Inflammatory macrophage (primary cell): Measurements from ENCODE around the gene CACNA1C.

Experiments used
- DNase-seq, 2 donors: peaks; one replicate each; pipeline ENCODE4 v3.0.0-alpha.2; 2020 to 2022

Gene CACNA1C

DNA sequence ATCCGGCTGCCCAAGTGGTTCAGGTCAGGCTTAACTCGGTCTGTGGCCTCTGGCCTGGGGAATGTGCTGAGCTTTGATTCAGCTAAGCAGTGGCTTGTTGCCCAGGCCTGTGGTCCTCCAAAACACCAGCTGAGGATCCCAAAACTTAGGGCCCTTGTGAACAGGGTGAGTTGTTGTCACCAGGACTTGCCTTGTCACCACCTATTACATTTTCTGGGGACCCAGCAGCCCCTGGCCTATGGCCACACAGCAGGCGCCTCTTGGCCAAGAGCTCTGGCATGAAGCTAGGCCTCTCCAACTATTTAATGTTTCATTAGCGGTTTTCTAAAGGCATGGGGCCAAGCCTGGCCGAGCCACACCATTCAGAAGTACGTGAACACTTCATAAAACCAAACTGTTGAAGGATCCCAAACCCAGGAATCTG is 343.7 kb downstream of the CACNA1C start:
- no peak for DNase-seq

DNA sequence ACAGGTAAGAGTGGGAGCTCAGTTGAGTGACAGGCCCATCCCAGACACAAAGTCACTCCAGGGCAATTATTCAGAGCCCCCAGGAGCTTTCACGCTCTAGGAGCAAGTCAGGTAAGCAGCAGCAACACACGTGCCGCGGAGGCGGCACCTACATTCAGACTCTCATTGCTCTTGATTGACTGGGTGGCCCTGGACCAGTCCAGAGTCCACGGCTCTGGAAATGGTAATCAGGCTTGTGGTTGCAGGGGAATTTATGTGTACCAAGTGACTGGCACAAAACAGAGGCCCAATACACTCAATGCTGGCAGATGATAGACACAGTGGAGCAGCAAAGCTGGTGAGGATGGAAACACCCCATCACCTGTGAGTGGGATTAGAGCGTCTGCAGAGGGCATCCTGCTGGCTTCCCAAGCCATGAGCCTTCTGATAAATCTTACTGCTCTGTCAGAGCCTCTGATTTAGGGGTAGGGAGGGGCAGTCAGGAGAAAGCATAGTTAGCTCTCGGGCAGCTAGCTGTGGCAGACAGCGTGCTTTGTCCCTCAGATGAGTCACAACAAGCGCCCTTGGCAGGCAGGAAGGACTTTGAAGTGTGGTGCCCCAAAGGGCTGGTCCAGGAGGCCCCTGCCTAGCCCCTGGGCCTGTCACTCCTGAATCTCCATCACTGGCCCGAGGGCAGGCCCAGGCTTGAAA is 344.7 kb downstream of the CACNA1C start:
- DNase-seq = no peak

DNA sequence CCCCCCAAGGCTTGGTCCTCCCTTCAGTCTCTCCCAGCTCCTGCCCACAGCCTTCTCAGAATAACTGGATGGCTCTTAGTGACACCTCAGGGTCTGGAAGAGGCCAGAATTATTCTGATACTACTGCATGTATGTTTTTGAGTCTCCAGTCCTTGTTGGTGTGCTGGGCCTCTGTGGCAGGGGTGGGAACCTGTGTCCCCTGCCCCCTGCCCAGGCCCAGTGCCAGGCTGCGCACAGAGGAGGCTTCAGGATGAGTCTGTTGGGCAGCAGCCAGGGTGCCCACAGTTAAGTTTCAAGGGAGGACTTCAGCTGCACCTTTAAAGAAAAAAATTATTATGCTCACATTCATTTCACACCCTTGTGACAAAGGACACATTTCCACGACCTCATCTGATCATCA is 348.3 kb downstream of the CACNA1C start:
- no peak for DNase-seq

DNA sequence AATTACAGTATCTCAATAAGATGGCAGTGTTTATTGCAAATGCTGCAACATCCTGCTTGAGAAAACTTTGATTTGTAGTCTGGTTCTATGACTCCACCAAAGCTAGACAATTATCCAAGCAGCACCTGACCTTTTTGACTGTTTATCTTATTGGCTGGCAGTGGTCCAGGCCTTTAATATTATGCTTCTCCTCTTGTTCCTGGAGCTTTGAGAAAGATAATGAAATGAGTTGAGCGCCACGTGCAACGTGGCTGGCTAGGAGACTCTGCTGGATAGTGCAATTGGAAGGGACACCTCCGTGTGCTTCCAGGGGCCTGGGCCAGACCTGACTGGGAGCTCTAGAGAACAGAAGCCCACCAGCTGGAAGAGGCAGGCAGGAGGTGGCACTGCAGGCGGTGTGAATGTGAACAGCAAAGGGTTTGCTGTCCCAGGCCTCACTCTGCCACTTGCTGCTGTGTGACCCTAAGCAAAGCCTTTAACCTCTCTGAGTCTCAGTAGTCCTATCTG is 349.3 kb downstream of the CACNA1C start:
- DNase-seq = no peak

DNA sequence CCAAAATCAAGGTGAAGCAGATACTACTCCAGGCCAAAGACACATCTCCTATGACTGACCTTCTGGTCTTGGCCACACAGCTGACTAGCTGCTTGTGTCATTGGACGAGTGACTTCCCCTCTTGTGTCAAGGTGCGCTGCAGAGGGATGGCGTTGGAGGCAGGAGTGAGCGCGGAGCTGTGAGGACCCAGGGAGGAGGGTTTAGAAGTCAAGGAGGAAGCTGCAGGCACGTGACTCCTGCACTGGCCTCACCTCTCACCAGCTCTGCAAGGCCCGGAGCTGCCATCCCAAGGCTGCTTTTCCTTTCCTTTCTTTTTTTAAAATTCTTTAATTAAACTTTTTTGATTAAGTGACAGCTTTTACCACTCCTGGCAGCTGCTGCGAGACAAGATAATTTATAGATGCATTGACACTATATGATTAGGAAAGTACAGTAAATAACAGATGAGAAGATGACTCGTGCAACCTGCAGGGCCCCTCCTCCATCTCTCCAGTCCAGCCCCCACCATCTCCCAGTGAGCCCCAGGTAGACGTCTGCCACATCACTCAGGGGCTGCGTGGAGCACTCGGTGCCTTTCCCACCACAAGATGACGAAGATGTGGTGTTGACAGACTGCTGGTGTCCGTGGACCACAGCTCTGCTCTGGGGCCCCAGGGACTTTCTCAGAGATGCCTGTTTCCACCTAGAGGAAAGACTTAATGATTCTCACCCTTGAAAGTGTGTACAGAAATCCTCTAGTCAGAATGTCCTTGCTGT is 350.6 kb downstream of the CACNA1C start:
- DNase-seq = no peak

DNA sequence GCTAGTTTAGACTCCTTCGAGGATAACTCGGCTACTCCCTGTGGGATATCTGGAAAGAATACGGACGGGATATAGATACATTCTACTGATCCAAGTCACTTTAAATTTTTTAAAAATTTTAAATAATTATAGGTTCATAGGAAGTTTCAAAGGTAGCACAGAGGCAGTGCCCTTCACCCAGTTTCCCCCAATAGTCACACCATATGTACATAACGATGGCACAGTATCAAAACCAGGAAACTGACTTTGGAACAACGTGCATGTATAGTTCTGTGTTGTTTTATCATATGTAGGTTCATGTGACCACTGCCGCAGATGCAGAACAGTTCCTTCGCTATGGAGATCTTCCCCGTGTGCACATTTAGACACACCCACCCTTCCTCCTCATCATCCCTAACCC is 352.3 kb downstream of the CACNA1C start:
- no peak for DNase-seq

DNA sequence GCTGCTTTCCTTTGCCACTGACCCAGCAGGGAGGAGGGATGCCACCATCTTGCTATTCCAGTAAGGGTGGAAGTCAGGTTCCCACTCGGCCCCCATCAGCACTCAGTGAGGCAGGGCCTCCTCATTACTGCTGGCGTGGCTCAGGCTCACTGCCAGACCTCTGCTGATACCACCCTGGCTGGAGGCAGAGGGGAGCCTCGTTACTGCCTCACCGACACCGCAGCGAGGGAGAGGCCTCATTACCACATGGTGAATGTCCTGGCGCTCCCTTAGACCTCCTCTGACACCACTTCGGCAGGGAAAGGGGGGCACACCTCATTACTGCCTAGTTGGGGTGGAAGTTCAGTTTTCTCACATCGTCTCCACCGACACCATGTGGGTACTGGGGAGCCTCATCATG is 354.1 kb downstream of the CACNA1C start:
- no peak for DNase-seq

DNA sequence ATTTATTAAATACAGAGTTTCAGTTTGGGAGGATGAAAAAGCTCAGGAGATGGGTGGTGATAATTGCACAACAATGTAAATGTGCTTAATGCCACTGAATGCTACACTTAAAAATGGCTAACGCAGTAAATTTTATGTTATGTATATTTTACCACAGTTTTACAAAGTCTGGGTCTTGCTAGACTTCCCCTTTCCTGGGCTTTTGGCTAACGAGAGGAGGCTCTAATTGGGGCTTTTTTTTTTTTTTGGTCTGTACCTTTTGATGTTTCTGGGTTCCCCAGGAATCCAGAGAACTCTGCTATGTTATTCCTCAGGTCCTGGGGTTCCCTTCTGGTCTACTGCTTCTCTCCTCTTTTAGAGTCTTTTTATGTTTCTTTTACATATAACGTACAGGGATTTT is 355.5 kb downstream of the CACNA1C start:
- no peak for DNase-seq

DNA sequence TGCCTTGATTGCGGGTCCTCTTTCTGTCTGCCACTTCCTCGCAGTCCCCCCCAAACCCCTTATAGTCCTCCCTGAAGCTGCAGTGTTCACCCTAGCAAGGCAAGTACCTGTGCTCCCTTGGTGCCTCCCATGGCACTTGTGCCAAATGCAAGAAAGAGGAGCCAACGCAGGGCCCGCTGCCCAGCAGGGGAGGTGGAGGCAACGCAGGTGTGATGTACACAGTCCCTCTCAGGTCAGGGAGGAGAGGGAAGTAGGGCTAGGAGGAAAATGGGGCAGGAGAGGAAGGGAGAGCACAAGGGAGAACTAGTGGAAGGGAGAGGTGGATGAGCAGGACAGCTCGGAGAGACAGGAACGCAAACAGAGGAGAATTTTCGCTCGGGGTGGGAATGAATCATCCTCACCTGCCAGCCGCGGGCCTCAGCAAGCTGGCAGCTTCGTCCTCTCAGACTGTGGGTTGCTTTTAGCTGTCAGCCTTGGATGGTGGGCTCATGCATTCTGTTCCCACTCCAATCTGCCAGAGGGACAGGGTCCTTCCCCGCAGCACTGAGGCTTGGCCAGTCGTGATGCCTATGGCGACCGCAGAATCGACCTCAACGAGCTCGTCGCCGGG is 357.0 kb downstream of the CACNA1C start:
- DNase-seq = no peak

DNA sequence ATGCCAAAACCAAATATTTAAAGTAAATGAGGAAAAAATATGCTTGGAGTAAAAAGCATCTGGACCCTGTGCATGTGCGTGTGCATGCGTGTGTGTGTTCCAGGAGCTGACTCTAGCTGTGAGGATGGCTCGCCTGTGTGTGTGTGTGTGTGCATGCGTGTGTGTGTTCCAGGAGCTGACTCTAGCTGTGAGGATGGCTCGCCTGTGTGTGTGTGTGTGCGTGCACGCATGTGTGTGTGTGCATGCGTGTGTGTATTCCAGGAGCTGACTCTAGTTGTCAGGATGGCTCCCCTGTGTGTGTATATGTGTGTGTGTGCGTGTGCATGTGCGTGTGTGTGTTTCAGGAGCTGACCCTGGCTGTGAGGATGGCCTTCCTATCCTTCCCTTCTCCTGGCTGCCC is 357.7 kb downstream of the CACNA1C start:
- DNase-seq = no peak

DNA sequence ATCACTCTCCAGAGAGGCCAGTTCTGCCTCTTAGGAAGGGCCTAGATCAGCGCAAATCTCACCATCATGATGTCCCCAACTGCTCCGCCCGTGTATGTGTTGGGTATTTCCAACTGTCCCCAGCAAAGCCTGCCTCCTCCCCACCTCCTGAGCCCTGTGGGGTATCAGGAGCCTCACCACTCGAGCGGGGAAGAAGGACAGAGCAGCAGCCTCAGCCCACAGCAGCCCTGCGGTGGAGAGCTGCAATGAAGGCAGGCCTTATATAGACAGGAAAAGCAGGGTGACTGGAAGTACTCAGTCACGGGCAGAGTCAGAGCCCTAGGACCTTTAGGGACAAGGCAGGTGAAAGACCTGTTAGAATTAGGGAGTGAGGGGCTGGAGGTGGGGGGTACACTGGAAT is 358.2 kb downstream of the CACNA1C start:
- DNase-seq = no peak

DNA sequence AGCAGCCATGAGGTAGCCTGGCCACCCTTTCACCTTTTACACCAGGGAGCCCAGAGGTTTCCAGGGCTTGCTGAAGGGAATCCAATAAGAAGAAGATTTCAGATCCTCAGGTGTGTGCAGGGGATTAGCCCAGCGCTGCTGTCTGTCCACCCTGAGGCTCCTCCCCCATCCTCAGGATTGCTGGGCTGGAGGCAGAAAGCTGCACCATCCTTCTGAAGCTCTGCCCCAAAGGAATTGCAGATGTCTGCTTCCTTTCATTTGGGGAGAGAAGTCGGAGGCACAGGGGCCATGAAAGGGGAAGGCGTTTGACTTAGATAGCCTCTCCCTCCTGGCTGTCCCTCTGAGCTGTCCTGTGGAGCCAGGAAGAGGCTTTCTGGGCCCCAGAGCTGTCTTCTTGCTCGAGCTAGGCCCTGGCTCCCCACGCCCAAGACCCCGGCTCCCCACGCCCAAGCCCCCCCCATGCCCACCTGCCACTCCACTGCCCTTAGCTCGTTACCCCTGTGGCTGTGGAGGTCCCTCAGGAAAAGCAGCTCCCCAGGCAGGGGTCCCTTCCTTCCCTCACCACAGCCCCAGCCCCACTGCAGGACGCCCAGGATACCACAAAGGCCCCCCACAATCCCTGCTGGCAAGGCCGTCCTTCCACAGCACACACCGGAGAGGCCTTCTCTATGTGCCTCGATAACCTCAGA is 359.0 kb downstream of the CACNA1C start:
- no peak for DNase-seq

DNA sequence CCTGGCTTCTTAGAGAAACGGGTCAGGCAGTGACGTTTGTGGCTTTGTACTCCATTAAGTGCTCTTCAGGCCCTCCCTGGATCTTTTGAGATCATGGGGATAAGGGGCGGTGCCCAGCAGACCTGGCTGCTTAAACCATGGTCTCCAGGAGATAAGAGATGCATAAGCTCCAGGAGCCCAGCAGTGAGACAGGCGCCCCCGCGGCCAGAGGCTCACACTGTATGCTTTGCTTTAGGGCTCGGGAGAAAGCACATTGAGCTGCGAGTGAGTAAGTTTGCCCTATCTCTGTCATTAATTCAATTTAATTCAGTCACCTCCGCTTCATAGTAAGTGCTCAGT is 359.5 kb downstream of the CACNA1C start:
- DNase-seq = no peak

DNA sequence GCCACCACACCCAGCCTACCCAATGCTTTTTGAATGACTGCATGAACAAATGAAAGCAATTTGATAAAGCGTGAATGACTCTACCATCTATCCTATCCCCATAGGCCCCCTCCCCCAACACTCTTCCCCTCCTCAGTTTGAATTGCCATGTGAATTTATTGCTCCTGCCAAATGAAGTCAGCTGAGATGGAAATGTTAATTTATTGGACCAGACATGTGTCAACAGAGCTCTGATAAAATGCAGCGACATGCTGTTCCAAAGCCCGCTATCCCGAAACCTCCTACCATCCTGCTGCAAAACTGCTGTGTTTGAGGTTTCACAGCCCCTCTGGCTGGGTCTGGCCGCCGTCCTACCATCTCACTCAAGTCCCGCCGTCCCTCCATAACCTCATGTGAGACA is 360.5 kb downstream of the CACNA1C start:
- DNase-seq = no peak

DNA sequence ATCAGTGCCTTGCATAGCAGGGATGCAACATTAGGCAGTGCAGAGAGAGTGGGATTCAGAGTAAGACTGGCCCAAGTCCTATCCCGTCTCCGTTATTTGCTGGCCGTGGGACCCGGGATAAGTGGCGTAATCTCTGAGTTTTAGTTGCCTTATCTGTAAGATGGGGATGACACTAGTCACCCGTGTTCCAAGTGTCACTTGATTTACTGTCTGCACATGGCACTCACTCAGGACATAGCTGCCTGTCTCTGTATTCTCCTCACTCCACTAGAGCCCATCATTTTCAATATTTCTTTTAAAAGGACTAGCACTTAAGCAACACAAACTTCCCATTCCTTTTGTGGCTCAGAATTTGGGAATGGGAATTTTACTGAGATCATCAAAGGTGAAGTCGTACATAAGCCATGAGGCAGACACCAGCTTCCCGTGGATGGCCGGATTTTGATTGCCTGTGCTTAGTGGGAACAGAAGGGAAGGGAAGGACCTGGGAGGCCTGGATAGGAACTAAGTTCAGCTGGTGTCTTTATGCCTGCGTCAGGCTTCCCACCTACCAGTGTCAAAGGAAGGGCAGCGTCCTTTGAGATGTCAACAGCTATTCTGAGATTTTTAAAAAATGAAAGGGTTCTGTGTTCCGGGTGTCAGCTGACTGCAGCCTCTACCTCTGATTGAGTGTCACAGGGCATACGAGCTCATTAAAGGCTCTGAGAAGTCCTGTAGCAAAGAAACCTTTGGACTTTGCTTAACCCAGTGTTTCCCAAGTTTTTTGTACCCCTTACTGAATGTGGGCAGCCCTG is 361.4 kb downstream of the CACNA1C start:
- DNase-seq = no peak

DNA sequence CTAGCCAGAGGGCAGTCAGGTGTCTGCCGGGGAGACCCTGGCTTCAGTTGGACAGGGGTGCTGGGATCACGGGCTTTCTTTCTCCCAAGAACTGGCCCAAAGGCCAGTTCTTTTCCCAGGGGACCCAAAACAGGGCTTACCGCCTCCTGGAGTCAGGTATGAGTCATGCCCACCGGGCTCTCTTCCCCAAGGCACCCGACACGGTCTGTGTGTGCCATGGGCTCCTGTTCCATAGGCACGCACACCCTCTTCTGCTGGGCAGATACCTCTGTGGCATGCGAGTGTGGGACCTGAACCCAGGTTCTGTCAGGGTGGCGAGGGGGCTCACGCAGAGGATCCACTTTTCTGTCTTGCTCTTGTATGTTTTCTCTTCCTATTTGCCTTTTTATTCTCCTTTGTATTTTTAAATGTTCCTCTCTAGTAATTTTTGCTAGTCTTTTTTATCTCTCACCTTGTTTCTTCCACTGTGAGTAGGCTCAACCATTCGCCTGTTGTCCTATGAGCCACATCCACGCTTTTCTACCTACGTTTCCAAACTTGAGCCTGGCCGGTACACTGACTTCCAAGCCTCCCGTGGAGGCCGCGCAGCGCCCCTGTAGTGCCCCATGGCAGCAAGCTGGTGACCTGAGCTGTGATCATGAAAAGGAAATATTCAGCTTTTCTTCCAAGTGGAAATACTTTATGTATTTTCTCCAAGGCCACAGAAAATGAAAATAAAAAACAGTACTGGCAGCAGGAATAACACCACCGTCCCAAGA is 362.2 kb downstream of the CACNA1C start:
- no peak for DNase-seq

DNA sequence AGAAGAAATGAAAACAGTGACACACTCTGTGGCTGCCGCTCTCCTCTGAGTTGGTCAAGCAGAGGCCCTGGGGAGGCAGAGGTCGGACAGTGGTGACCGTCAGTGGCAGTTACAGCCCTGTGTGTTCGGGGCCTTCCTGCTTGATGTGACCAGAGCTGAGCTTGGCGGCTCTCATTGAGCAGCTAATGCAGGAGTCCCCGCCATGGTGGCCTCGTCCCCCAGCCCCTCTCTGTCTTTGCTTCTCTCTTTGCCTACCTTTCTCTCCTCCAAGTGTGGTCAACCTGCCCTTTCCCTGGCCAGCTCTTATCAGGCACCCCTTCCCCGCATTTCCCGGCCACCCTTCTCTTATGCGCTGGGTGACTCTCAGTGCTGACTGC is 362.8 kb downstream of the CACNA1C start:
- no peak for DNase-seq

DNA sequence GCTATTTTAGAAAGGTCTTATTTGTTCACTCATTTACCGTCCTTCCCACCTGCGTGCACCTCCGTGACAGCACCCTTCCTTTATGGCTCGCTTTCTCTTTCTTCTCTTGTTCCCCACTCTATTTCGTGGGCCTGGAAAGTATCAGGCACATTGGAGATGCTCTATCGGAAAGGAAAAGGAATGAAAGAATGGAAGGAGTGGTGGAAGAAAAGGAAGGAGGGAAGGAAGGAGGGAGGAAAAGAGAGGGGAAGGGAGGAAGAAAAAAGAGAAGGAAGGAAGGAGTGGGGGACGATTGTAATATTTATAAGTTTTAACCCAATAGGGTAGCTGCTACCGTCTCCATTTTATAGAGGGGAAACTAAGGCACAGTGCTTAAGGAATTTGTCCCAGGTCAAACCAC is 363.4 kb downstream of the CACNA1C start:
- no peak for DNase-seq

DNA sequence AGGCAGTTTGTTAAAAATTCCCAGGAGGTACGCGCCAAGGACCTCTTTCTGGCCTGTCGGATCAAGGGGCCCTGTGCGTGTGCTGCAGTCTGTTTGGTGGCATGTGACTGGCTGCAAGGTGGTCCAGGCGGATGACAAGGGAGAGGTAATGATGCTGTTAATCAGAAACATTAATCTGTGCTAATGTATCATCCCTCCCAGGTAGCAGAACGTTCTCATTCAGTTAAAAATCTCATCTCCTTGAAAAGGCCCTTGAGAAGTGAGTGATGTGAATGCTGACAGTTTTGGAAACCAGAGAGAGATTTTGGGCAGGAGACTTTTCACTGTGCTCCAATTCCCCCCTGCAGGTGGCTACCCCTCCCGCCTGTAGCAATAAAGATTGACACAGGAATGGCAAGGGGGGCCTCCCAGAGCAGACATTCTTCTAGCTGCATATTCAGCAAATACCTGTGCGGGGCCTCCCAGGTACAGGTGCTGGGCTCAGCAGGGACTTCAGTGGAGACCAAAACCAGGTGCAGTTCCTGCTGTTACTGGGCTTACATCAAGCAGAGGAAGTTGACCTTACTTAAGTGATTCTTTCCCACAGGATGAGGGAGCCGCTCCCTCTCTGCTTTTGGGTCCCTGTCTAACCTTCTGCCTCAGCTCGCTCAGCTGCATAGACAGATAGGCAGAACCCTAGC is 364.8 kb downstream of the CACNA1C start:
- DNase-seq = no peak

DNA sequence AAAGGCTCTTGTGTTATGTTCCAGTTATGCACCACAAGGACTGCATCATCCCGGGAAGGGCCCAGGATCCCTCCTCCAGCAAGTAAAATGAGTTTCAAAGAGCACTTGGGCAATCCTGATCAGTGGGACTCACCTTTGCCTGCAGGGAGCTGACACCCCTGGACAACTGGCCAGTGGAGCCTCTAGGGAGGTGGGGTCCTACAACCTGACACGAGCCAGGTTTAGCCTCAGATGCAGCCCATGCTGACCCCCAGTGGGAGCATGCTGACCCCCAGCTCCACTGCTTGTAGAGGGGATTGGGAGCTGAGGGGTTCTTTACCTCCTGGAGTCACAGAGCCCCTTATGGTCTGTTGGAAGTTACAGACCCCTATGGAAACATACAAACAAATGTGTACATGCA is 365.8 kb downstream of the CACNA1C start:
- DNase-seq = no peak

DNA sequence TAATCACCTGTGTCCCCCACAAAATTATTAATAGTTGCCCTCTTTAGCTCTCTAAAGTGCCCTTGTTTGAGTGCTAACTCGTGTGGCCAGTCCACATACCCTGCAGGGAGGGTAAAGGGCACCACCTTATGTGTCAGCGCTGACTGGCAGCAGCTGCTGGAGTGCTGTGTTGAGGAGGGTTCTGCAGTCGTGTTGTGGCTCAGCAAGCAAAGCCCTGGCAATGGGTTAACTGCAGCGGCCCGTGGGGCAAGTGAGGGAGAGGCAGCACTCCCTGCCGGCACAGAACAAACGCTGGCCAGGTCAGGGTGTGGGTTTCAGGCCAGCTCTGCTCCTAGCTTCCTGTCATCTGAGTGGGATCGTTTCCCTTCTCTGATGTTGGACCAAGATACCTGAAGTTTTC is 369.8 kb downstream of the CACNA1C start:
- no peak for DNase-seq
